ENCODE measurements around the gene TMEM119.

Gene TMEM119

DNA sequence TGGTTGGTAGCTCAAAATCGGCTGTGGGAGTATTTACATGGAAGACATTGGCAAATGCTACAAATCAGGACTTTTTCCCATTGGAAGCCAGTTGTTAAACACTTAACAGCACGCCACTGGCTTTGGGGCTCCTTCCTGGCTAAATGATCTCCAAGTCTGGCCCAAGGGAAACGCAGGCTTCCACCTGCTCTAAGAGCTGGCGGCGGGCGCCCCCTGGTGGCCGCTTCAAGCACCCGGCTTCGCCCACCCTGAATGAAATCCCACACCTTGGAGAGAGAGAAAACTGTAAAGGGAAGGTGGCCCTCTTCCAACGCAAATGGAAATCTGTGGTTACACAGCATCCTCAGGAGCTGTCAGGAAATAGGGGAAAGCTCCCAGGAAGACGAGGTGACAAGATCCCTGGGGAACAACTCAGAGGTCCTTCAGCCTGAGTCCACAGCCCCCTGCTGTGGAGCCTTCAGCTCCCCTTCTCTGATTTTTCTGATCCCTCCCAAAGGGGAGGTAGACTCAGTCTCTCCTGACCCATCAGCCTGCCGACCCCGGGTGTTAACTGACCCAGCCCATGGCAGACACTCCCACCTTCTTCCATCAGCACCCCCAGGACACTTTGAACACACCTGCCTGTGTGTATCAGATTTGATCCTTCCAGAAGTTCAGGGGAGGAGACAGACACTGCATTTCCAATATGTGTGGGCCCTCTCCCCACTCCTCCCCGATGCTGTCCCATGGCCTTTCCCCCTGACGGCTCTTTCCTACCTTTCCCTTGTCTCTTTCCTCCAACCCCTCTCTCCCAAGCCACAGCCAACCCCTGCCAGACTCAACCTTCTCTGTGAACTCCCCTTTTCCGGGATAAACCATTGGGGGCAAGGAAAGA lies 20.4 kb upstream of the TMEM119 start:
- TF ChIP-seq, protein P1, sequence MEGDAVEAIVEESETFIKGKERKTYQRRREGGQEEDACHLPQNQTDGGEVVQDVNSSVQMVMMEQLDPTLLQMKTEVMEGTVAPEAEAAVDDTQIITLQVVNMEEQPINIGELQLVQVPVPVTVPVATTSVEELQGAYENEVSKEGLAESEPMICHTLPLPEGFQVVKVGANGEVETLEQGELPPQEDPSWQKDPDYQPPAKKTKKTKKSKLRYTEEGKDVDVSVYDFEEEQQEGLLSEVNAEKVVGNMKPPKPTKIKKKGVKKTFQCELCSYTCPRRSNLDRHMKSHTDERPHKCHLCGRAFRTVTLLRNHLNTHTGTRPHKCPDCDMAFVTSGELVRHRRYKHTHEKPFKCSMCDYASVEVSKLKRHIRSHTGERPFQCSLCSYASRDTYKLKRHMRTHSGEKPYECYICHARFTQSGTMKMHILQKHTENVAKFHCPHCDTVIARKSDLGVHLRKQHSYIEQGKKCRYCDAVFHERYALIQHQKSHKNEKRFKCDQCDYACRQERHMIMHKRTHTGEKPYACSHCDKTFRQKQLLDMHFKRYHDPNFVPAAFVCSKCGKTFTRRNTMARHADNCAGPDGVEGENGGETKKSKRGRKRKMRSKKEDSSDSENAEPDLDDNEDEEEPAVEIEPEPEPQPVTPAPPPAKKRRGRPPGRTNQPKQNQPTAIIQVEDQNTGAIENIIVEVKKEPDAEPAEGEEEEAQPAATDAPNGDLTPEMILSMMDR (IDR thresholded peaks at IDR 0.05; ENCODE audit: low read length, missing control alignments): peak; percentile 90
- H3K4me3 ChIP-seq (replicated peaks; ENCODE audit: low read depth, low read length): no peak overlapping the region
- peak; percentile 87 for DNase-seq (ENCODE audit: low read depth)

DNA sequence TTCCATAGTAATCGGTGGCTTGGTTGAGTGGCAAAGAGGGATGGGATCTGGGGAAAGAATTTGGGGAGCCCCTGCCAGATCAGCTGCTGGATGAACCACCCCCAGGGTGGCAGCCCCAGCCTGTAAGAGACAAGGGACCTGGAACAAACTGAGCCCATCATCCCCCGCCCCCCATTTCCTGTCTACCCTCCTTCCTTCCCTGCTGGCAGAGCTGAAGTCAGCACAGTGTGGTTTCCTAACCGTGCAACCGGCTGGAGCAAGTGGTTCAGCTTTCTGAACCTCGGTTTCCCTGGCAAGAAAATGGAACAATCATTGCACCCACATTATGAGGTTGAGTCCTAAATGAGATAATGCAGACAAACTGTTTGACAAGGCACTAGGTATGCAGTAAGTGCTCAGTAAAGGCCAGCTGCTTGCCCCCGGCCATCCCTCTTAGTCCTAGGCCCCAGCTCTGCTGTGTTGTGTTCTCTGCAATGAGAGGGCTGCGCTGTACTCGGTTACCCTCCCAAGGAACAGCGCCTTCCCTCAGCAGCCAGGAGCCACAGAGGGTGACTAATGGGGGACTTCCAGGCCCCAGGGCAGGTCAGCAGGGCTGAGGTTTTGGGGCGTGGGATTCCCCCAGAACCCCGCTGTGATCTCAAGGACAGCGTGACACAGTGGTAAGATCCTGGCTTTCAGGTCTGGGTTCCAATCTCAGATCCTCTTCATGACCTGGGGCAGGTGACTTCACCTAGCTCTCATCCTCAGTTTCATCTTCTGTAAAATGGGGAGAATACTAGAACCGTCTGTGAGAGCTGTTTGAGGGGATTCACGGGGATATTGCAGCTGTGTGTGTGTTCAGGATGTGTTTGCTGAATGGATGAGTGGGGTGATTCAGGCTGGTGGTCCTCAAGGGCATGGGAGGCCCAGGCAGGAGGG lies 19.3 kb upstream of the TMEM119 start:
- no peak for DNase-seq (ENCODE audit: low read depth)
- no peak overlapping the region for H3K4me3 ChIP-seq (replicated peaks; ENCODE audit: low read depth, low read length)
- TF ChIP-seq, protein P1 (IDR thresholded peaks at IDR 0.05; ENCODE audit: low read length, missing control alignments): no peak

DNA sequence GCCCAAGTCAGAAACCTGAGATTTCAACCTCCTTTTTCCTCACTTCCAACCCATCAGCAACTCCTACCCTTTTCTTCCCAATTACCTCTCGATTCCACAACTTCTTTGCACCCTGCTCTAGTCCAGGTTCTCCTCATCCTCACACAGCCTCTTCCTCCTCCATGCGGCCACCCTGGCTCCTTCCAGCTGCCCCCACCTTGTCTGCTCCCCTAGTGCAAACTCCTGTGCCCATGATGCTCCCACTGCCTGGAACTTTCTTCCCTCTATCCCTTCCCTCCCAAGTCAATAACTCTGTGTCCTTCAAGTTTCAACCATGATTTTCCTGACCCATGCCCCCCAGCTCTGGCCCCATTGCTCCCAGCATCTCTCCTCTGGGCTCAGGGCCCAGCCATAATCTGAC lies 18.5 kb upstream of the TMEM119 start:
- no peak for DNase-seq (ENCODE audit: low read depth)
- no peak overlapping the region for H3K4me3 ChIP-seq (replicated peaks; ENCODE audit: low read depth, low read length)
- TF ChIP-seq, protein P1 (IDR thresholded peaks at IDR 0.05; ENCODE audit: low read length, missing control alignments): no peak

GRCh38 chr12:108615918-108616317 lies 18.0 kb upstream of the TMEM119 start:
- H3K4me3 ChIP-seq (replicated peaks; ENCODE audit: low read depth, low read length): no peak overlapping the region
- TF ChIP-seq, protein P1 (IDR thresholded peaks at IDR 0.05; ENCODE audit: low read length, missing control alignments): no peak
- DNase-seq (ENCODE audit: low read depth): no peak

DNA sequence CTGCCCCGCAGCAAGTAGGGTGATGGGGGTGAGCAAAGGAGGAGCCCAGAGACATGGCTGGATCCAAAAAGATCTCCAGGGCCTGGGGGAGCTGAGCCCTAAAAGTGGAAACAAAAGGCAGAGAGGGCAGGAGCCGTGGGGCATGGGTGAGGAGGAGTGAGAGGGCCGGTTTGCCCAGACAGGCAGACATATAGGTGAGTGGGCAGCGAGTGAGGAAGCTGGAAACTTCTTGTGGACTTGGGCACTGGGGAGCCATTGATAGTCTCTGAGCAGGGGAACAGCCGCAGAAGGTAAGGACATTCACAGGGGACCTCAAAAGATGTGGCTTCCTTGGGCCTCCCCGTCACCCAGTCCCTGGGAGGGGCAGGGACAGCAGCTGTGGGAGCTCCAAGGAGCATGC lies 16.8 kb upstream of the TMEM119 start:
- no peak for DNase-seq (ENCODE audit: low read depth)
- TF ChIP-seq, protein P1 (IDR thresholded peaks at IDR 0.05; ENCODE audit: low read length, missing control alignments): no peak

DNA sequence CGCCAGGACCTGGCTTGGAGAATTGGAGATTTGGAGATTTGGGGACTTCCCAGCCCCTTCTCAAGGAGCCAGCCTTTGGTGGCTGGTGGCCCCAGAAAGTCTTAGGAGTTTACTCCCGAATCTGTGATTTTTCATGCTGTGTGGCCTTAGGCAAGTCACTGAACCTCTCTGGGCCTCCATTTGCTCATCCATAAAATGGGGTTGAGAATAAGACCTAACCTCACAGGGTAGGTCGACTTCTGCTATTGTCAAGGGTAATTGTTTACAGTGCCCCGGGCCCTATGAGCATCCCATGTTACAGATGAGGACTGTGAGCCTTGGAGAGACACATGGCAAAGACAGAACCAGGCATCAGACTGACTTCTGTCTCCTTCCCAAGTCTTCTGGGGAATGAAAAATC lies 16.2 kb upstream of the TMEM119 start:
- H3K4me3 ChIP-seq (replicated peaks; ENCODE audit: low read depth, low read length): no peak overlapping the region
- no peak for DNase-seq (ENCODE audit: low read depth)
- TF ChIP-seq, protein P1 (IDR thresholded peaks at IDR 0.05; ENCODE audit: low read length, missing control alignments): no peak

More for the DNA sequence above, 16.8 kb upstream of the TMEM119 start:
- no peak overlapping the region for H3K4me3 ChIP-seq (replicated peaks; ENCODE audit: low read depth, low read length)

Measured in fibroblast of pulmonary artery (primary cell).